K562 (cell line): Measurements from ENCODE around the gene ICAM3. TPM values are rescaled to one million over a fixed set of nuclear protein-coding genes. Genes with fewer than 3 reads are reported as not detected.

Experiments
- BRD4 ChIP-seq: fragments of 200-600 bp; sonication (generic); IDR thresholded peaks from 2 replicates; pipeline ENCODE4 v1.6.1; 2017; ENCODE audit warnings: inconsistent platforms
- CHCHD3 ChIP-seq: fragments of 250-450 bp; sonication (Bioruptor Pico); IDR thresholded peaks from 2 replicates; pipeline ENCODE4 v2.1.2; 2022; ENCODE audit warnings: mild to moderate bottlenecking
- CREBBP ChIP-seq: IDR thresholded peaks from one replicate; pipeline ENCODE4 v1.6.1; 2012; ENCODE audit warnings: low read depth, mild to moderate bottlenecking, control low read depth, inconsistent platforms, low read length
- GABPB1 ChIP-seq: sonication (generic); formaldehyde crosslinking; IDR thresholded peaks from 2 replicates; pipeline ENCODE4 v1.8.0; 2022; ENCODE audit warnings: mild to moderate bottlenecking, missing genetic modification reagents
- GTF2E2 ChIP-seq: fragments of 200-800 bp; sonication (Bioruptor generic); IDR thresholded peaks from 2 replicates; pipeline ENCODE4 v1.6.1; 2016; ENCODE audit warnings: missing genetic modification characterization, missing compliant biosample characterization
- HDAC8 ChIP-seq: fragments of 450-650 bp; IDR thresholded peaks from 2 replicates; pipeline ENCODE4 v1.6.1; 2016; ENCODE audit warnings: mild to moderate bottlenecking, missing genetic modification characterization, moderate library complexity, missing compliant biosample characterization
- JUN ChIP-seq, 2 experiments: sonication (generic) in 1 of 2; formaldehyde crosslinking in 1 of 2; IDR thresholded peaks; 2 replicates each; pipeline versions ENCODE4 v1.6.1 to v1.8.0; 2012 to 2022; ENCODE audit warnings: borderline replicate concordance in 2 of 2, mild to moderate bottlenecking in 2 of 2, improper control_type of control experiment in 1 of 2, low read depth in 1 of 2, low read length in 1 of 2, missing genetic modification reagents in 1 of 2
- KDM2B ChIP-seq: fragments of 250-450 bp; sonication (Bioruptor Pico); IDR thresholded peaks from 2 replicates; pipeline ENCODE4 v1.8.0; 2021; ENCODE audit warnings: mild to moderate bottlenecking, moderate library complexity
- MAFK ChIP-seq: IDR thresholded peaks from 2 replicates; pipeline ENCODE4 v1.6.1; 2011; ENCODE audit warnings: low read length, improper control_type of control experiment
- NCOA4 ChIP-seq: fragments of 450-650 bp; IDR thresholded peaks from 2 replicates; pipeline ENCODE4 v1.6.1; 2018; ENCODE audit warnings: mild to moderate bottlenecking; ENCODE audit not compliant: partially characterized antibody
- XRCC3 ChIP-seq: fragments of 450-650 bp; IDR thresholded peaks from 2 replicates; pipeline ENCODE4 v1.6.1; 2017; ENCODE audit warnings: mild to moderate bottlenecking, moderate library complexity
- ZNF124 ChIP-seq: sonication (generic); formaldehyde crosslinking; IDR thresholded peaks from 2 replicates; pipeline ENCODE4 v1.8.1; 2022; ENCODE audit warnings: missing genetic modification reagents
- ZNF707 ChIP-seq: fragments of 250-450 bp; sonication (Bioruptor Pico); conservative IDR thresholded peaks from 2 replicates; pipeline ENCODE4 v1.8.0; 2022; ENCODE audit warnings: inconsistent platforms, mild to moderate bottlenecking, moderate library complexity
- ZNF717 ChIP-seq: fragments of 250-450 bp; sonication (Bioruptor Pico); IDR thresholded peaks from 2 replicates; pipeline ENCODE4 v1.5.0; 2021
- ZNF785 ChIP-seq: fragments of 250-450 bp; sonication (Bioruptor Pico); IDR thresholded peaks from 2 replicates; pipeline ENCODE4 v1.4.0; 2020; ENCODE audit warnings: mild to moderate bottlenecking
- polyA plus RNA-seq, 8 experiments: library from polyadenylated mRNA; depleted of rRNA in 4 of 8; stranded (reverse) in 5 of 8; unstranded in 3 of 8; fragments of >200 nt; fragmentation: Nextera tagmentation in 2 of 8; fragmentation: Illumina TruSeq in 1 of 8; extraction: Ambion mirVana in 2 of 8; extraction: Trizol in 1 of 8; gene quantifications; 2 replicates each; pipeline versions ENCODE4 v1.2.1 to v1.2.3, GENCODE V29; 2011 to 2014; ENCODE audit warnings: inconsistent platforms in 1 of 8, missing spikeins in 1 of 8
- total RNA-seq, 7 experiments: library from RNA; depleted of rRNA in 6 of 7; stranded (reverse); fragments of >200 nt in 6 of 7; fragmentation: Illumina TruSeq in 2 of 7; extraction: Trizol in 2 of 7; gene quantifications; 2 replicates each; pipeline versions ENCODE4 v1.2.1 to v1.2.3, GENCODE V29; 2011 to 2021; ENCODE audit warnings: low replicate concordance in 1 of 7
- TF ChIP-seq, protein P1 (sequence below), 2 experiments: fragments of 200-800 bp in 1 of 2; sonication (Bioruptor generic) in 1 of 2; sonication (generic) in 1 of 2; formaldehyde crosslinking in 1 of 2; IDR thresholded peaks in 1 of 2; conservative IDR thresholded peaks in 1 of 2; 2 replicates each; pipeline versions ENCODE4 v1.5.0 to v1.6.1; 2016 to 2020; ENCODE audit warnings: missing compliant biosample characterization in 1 of 2, missing genetic modification characterization in 1 of 2, missing genetic modification reagents in 1 of 2
- TF ChIP-seq, protein P2 (sequence below): fragments of 250-450 bp; sonication (Bioruptor Pico); IDR thresholded peaks from 2 replicates; pipeline ENCODE4 v1.9.0; 2021; ENCODE audit warnings: mild to moderate bottlenecking
- TF ChIP-seq, protein P3 (sequence below): sonication (generic); formaldehyde crosslinking; IDR thresholded peaks from 2 replicates; pipeline ENCODE4 v1.8.0; 2022; ENCODE audit warnings: mild to moderate bottlenecking, missing genetic modification reagents
- TF ChIP-seq, protein P4 (sequence below): fragments of 250-450 bp; sonication (Bioruptor Pico); IDR thresholded peaks from 2 replicates; pipeline ENCODE4 v1.5.0; 2021; ENCODE audit warnings: mild to moderate bottlenecking, moderate library complexity
- TF ChIP-seq, protein P5 (sequence below): sonication (generic); formaldehyde crosslinking; IDR thresholded peaks from 2 replicates; pipeline ENCODE4 v1.8.1; 2023; ENCODE audit warnings: mild to moderate bottlenecking, missing genetic modification reagents

Gene ICAM3
- total and polyA plus RNA-seq, 9 of the 15 experiments (the other 6 are each of a cell fraction or from before 2014, with no cell fraction given), result 6.5 to 39.5 (median 24.2) TPM

DNA sequence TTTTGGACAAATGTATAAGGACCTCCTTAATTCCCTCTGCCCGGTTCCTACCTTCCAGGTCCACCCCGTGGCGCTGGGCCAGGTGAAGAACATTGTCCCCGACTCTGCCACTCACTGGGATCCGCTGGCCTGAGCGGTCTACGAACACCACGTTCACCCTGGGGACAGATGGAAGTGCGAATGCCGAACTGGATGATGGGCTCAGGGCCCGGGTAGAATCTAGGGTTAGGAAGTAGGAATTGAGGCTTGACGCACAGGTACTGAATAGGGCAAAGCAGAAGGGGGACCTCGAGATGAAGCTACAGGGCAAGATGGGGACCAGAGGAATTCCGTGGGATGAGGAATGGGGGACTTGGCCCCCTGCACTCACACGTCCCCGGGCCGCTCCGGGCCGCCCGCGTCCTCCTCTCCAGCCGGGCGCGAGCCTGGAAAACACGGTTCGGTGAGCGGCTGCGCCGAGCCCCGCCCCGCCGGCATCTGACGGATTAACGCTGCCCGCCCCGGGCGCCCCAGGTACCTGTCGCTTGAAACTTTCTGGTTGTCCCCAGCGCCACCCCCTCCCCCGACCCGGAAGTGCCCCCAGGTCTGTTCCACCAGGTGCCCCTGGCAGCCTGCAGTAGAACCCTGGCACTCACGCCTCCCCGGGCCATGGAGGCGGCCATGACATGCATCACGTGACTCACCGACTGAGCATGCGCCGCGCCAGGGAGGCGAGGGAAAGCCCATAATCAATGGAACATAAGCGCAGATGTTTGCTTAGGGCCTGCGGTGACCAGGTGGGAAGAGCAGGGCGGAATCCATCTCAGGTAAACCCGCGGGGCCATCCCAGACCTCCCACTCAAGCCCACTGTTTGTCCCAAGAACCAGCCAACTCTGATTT, 23.8 kb downstream of the ICAM3 start, which contains the start of gene FDX2 (continued):
- TF ChIP-seq KDM2B (CRISPR knock-in tag), result no peak
- no peak for TF ChIP-seq MAFK
- no peak for TF ChIP-seq GABPB1 (CRISPR knock-in tag)
- TF ChIP-seq GTF2E2 (tag), result no peak
- TF ChIP-seq ZNF785 (CRISPR knock-in tag), result no peak
- peak; percentile 73; the same call in 1 of the 2 replicates for TF ChIP-seq JUN (IDR thresholded peaks at IDR 0.05; ENCODE audit: borderline replicate concordance, low read depth, low read length)
- TF ChIP-seq JUN (CRISPR knock-in tag; IDR thresholded peaks at IDR 0.05; ENCODE audit: borderline replicate concordance), result no peak
- no peak for TF ChIP-seq ZNF124
- TF ChIP-seq, protein P1, sequence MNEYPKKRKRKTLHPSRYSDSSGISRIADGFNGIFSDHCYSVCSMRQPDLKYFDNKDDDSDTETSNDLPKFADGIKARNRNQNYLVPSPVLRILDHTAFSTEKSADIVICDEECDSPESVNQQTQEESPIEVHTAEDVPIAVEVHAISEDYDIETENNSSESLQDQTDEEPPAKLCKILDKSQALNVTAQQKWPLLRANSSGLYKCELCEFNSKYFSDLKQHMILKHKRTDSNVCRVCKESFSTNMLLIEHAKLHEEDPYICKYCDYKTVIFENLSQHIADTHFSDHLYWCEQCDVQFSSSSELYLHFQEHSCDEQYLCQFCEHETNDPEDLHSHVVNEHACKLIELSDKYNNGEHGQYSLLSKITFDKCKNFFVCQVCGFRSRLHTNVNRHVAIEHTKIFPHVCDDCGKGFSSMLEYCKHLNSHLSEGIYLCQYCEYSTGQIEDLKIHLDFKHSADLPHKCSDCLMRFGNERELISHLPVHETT (CRISPR knock-in tag; conservative IDR thresholded peaks at IDR 0.05 in 1 of 2, IDR thresholded peaks at IDR 0.05 in 1 of 2), result no peak
- no peak for TF ChIP-seq CREBBP
- TF ChIP-seq, protein P2, sequence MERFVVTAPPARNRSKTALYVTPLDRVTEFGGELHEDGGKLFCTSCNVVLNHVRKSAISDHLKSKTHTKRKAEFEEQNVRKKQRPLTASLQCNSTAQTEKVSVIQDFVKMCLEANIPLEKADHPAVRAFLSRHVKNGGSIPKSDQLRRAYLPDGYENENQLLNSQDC, result no peak
- TF ChIP-seq BRD4, result no peak
- TF ChIP-seq CHCHD3 (CRISPR knock-in tag), result no peak
- no peak for TF ChIP-seq HDAC8 (tag)
- TF ChIP-seq, protein P3, sequence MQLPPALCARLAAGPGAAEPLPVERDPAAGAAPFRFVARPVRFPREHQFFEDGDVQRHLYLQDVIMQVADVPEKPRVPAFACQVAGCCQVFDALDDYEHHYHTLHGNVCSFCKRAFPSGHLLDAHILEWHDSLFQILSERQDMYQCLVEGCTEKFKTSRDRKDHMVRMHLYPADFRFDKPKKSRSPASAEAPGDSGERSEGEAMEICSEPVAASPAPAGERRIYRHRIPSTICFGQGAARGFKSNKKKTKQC, result no peak
- TF ChIP-seq NCOA4, result no peak
- TF ChIP-seq ZNF707 (CRISPR knock-in tag), result no peak
- no peak for TF ChIP-seq XRCC3
- TF ChIP-seq ZNF717 (CRISPR knock-in tag), result no peak
- TF ChIP-seq, protein P4, sequence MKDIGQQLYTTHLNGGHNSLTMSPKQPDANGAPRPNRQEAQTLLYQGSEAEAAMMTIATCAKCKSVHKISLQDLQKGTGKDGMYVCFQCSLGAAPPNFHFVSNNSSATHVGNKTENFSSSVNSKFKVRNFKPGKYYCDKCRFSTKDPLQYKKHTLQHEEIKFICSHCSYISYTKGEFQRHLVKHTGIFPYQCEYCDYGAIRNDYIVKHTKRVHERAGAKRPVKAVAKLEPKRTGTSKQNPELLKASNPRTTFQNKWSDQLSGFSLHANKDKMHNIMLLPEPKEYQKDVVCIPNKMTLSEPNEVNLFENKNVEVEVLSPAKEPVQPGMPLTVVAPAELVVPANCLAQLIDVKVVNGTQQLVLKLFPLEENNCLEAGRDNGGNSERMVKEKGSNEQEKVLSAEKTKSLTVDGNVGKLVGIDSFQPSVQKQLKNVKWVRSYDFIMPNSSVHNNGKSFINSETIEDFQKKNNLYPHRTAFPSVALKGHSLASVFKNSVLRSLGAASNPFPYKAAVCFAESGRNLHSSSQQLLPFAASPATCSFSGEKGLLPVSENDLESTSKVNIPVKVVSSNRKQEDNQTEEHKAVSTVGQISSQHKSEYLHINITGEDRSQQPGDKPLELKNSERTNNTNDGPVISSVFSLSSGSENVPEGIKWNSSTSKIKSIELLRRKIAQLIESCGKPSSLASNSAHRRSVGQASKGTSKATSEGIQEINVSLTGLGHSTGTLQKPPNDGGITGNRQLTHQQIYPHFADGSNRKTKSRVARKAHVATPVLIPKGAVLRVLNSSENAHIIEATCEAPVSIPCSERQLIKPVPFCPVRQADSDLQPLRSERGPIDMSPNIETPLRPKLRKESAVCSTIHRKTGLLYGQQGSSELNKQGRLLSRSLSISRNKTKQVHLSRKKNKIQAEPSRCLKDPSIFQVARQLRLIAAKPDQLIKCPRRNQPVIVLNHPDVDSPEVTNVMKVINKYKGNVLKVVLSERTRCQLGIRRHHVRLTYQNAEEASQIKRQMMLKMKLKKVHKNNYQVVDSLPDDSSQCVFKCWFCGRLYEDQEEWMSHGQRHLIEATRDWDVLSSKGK (CRISPR knock-in tag), result no peak; the same call in 1 of the 2 replicates
- TF ChIP-seq, protein P5, sequence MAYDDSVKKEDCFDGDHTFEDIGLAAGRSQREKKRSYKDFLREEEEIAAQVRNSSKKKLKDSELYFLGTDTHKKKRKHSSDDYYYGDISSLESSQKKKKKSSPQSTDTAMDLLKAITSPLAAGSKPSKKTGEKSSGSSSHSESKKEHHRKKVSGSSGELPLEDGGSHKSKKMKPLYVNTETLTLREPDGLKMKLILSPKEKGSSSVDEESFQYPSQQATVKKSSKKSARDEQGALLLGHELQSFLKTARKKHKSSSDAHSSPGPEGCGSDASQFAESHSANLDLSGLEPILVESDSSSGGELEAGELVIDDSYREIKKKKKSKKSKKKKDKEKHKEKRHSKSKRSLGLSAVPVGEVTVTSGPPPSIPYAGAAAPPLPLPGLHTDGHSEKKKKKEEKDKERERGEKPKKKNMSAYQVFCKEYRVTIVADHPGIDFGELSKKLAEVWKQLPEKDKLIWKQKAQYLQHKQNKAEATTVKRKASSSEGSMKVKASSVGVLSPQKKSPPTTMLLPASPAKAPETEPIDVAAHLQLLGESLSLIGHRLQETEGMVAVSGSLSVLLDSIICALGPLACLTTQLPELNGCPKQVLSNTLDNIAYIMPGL (CRISPR knock-in tag), result no peak
